ENCODE measurements around the gene DGKD.

DGKD gene

GRCh38 chr2:233429175-233429897 is 75.0 kb downstream of the DGKD start:
- Histone ChIP-seq H3K27ac (ENCODE audit: low read depth, low read length) (peak overlapping the region; percentile 42; the same call in 1 of the 2 replicates), H3K4me3 (ENCODE audit: low read depth, low read length) (no peak overlapping the region), H2AFZ (ENCODE audit: low read length, unreplicated experiment) (no peak overlapping the region), H3K4me1 (ENCODE audit: control insufficient read depth, insufficient read depth, low read length, unreplicated experiment) (peaks cover 25% of the 10 kb centered on the region), H3K27me3 (ENCODE audit: insufficient read depth, low read length) (no peaks in the 10 kb centered on the region), H3K36me3 (ENCODE audit: insufficient read depth, low read length) (peaks cover 21% of the 10 kb centered on the region), H3K79me2 (ENCODE audit: control insufficient read depth, insufficient read depth, low read length, unreplicated experiment) (no peaks in the 10 kb centered on the region)

- Histone ChIP-seq H3K36me3 (ENCODE audit: insufficient read depth, low read length) (peaks cover 16% of the 10 kb centered on the region), H3K4me1 (ENCODE audit: control insufficient read depth, insufficient read depth, low read length, unreplicated experiment) (peaks cover 25% of the 10 kb centered on the region), H3K4me3 (ENCODE audit: low read depth, low read length) (no peak overlapping the region), H3K27me3 (ENCODE audit: insufficient read depth, low read length) (no peaks in the 10 kb centered on the region), H3K79me2 (ENCODE audit: control insufficient read depth, insufficient read depth, low read length, unreplicated experiment) (no peaks in the 10 kb centered on the region), H3K27ac (ENCODE audit: low read depth, low read length) (peak overlapping the region; percentile 42; the same call in 1 of the 2 replicates), H2AFZ (ENCODE audit: low read length, unreplicated experiment) (no peak overlapping the region)
These were observed 75.8 kb downstream of the DGKD start for GRCh38 chr2:233430081-233430480.

GRCh38 chr2:233430651-233431050 is 76.4 kb downstream of the DGKD start:
- H3K27me3 ChIP-seq (ENCODE audit: insufficient read depth, low read length), result no peaks in the 10 kb centered on the region
- no peak overlapping the region for H3K4me3 ChIP-seq (ENCODE audit: low read depth, low read length)
- H3K27ac ChIP-seq (ENCODE audit: low read depth, low read length), result peak overlapping the region; percentile 42; the same call in 1 of the 2 replicates
- H2AFZ ChIP-seq (ENCODE audit: low read length, unreplicated experiment), result no peak overlapping the region
- H3K4me1 ChIP-seq (ENCODE audit: control insufficient read depth, insufficient read depth, low read length, unreplicated experiment), result peaks cover 25% of the 10 kb centered on the region
- no peaks in the 10 kb centered on the region for H3K79me2 ChIP-seq (ENCODE audit: control insufficient read depth, insufficient read depth, low read length, unreplicated experiment)
- peaks cover 15% of the 10 kb centered on the region for H3K36me3 ChIP-seq (ENCODE audit: insufficient read depth, low read length)

- H3K79me2 ChIP-seq (ENCODE audit: control insufficient read depth, insufficient read depth, low read length, unreplicated experiment), result no peaks in the 10 kb centered on the region
- no peak overlapping the region for H3K27ac ChIP-seq (ENCODE audit: low read depth, low read length)
- no peaks in the 10 kb centered on the region for H3K27me3 ChIP-seq (ENCODE audit: insufficient read depth, low read length)
- H2AFZ ChIP-seq (ENCODE audit: low read length, unreplicated experiment), result no peak overlapping the region
- H3K36me3 ChIP-seq (ENCODE audit: insufficient read depth, low read length), result no peaks in the 10 kb centered on the region
- peaks cover 17% of the 10 kb centered on the region for H3K4me1 ChIP-seq (ENCODE audit: control insufficient read depth, insufficient read depth, low read length, unreplicated experiment)
- H3K4me3 ChIP-seq (ENCODE audit: low read depth, low read length), result no peak overlapping the region
These were observed 78.7 kb downstream of the DGKD start for GRCh38 chr2:233433029-233433428.

GRCh38 chr2:233433794-233434193 is 79.5 kb downstream of the DGKD start:
- Histone ChIP-seq H3K79me2 (ENCODE audit: control insufficient read depth, insufficient read depth, low read length, unreplicated experiment) (no peaks in the 10 kb centered on the region), H3K36me3 (ENCODE audit: insufficient read depth, low read length) (no peaks in the 10 kb centered on the region), H3K27ac (ENCODE audit: low read depth, low read length) (no peak overlapping the region), H2AFZ (ENCODE audit: low read length, unreplicated experiment) (no peak overlapping the region), H3K4me1 (ENCODE audit: control insufficient read depth, insufficient read depth, low read length, unreplicated experiment) (peaks cover 17% of the 10 kb centered on the region), H3K4me3 (ENCODE audit: low read depth, low read length) (no peak overlapping the region), H3K27me3 (ENCODE audit: insufficient read depth, low read length) (no peaks in the 10 kb centered on the region)

- H3K27me3 ChIP-seq (ENCODE audit: insufficient read depth, low read length), result no peaks in the 10 kb centered on the region
- no peaks in the 10 kb centered on the region for H3K36me3 ChIP-seq (ENCODE audit: insufficient read depth, low read length)
These were observed 80.5 kb downstream of the DGKD start for GRCh38 chr2:233434666-233435330.

GRCh38 chr2:233435436-233436190 is 81.3 kb downstream of the DGKD start:
- H2AFZ ChIP-seq (ENCODE audit: low read length, unreplicated experiment), result no peak overlapping the region
- H3K4me3 ChIP-seq (ENCODE audit: low read depth, low read length), result no peak overlapping the region
- H3K4me1 ChIP-seq (ENCODE audit: control insufficient read depth, insufficient read depth, low read length, unreplicated experiment), result peaks cover 9% of the 10 kb centered on the region
- no peaks in the 10 kb centered on the region for H3K79me2 ChIP-seq (ENCODE audit: control insufficient read depth, insufficient read depth, low read length, unreplicated experiment)
- no peaks in the 10 kb centered on the region for H3K36me3 ChIP-seq (ENCODE audit: insufficient read depth, low read length)
- H3K27ac ChIP-seq (ENCODE audit: low read depth, low read length), result no peak overlapping the region
- H3K27me3 ChIP-seq (ENCODE audit: insufficient read depth, low read length), result no peaks in the 10 kb centered on the region

More at GRCh38 chr2:233434666-233435330, 80.5 kb downstream of the DGKD start:
- Histone ChIP-seq H2AFZ (ENCODE audit: low read length, unreplicated experiment) (no peak overlapping the region), H3K79me2 (ENCODE audit: control insufficient read depth, insufficient read depth, low read length, unreplicated experiment) (no peaks in the 10 kb centered on the region), H3K4me3 (ENCODE audit: low read depth, low read length) (no peak overlapping the region), H3K4me1 (ENCODE audit: control insufficient read depth, insufficient read depth, low read length, unreplicated experiment) (peaks cover 17% of the 10 kb centered on the region), H3K27ac (ENCODE audit: low read depth, low read length) (no peak overlapping the region)

- Histone ChIP-seq H3K36me3 (ENCODE audit: insufficient read depth, low read length) (no peaks in the 10 kb centered on the region), H3K4me1 (ENCODE audit: control insufficient read depth, insufficient read depth, low read length, unreplicated experiment) (peaks cover 5% of the 10 kb centered on the region), H3K79me2 (ENCODE audit: control insufficient read depth, insufficient read depth, low read length, unreplicated experiment) (no peaks in the 10 kb centered on the region), H3K4me3 (ENCODE audit: low read depth, low read length) (no peak overlapping the region), H3K27ac (ENCODE audit: low read depth, low read length) (no peak overlapping the region), H2AFZ (ENCODE audit: low read length, unreplicated experiment) (no peak overlapping the region), H3K27me3 (ENCODE audit: insufficient read depth, low read length) (no peaks in the 10 kb centered on the region)
These were observed 81.9 kb downstream of the DGKD start for GRCh38 chr2:233436191-233436581.

- H2AFZ ChIP-seq (ENCODE audit: low read length, unreplicated experiment), result no peak overlapping the region
- H3K4me3 ChIP-seq (ENCODE audit: low read depth, low read length), result no peak overlapping the region
- H3K79me2 ChIP-seq (ENCODE audit: control insufficient read depth, insufficient read depth, low read length, unreplicated experiment), result no peaks in the 10 kb centered on the region
- H3K27me3 ChIP-seq (ENCODE audit: insufficient read depth, low read length), result no peaks in the 10 kb centered on the region
- H3K4me1 ChIP-seq (ENCODE audit: control insufficient read depth, insufficient read depth, low read length, unreplicated experiment), result peaks cover 5% of the 10 kb centered on the region
- no peak overlapping the region for H3K27ac ChIP-seq (ENCODE audit: low read depth, low read length)
- H3K36me3 ChIP-seq (ENCODE audit: insufficient read depth, low read length), result no peaks in the 10 kb centered on the region
These were observed 82.6 kb downstream of the DGKD start for GRCh38 chr2:233436691-233437438.

- Histone ChIP-seq H3K79me2 (ENCODE audit: control insufficient read depth, insufficient read depth, low read length, unreplicated experiment) (no peaks in the 10 kb centered on the region), H2AFZ (ENCODE audit: low read length, unreplicated experiment) (no peak overlapping the region), H3K4me3 (ENCODE audit: low read depth, low read length) (no peak overlapping the region), H3K4me1 (ENCODE audit: control insufficient read depth, insufficient read depth, low read length, unreplicated experiment) (peaks cover 5% of the 10 kb centered on the region), H3K36me3 (ENCODE audit: insufficient read depth, low read length) (no peaks in the 10 kb centered on the region), H3K27me3 (ENCODE audit: insufficient read depth, low read length) (no peaks in the 10 kb centered on the region), H3K27ac (ENCODE audit: low read depth, low read length) (no peak overlapping the region)
These were observed 83.2 kb downstream of the DGKD start for GRCh38 chr2:233437439-233437955.

Measured in ACC112 (cell line).